GM19099 (cell line): ENCODE results near the gene DEFB124.

Experiments
- POLR2A ChIP-seq: IDR thresholded peaks from 3 replicates; pipeline ENCODE4 v1.6.1; 2011; ENCODE audit warnings: low read depth; ENCODE audit not compliant: insufficient read length; ENCODE audit errors: extremely low read depth

Gene DEFB124

GRCh38 chr20:31494131-31494530, 19.2 kb upstream of the DEFB124 start:
- TF ChIP-seq POLR2A, result no peak

GRCh38 chr20:31490752-31491151, 15.8 kb upstream of the DEFB124 start:
- no peak for TF ChIP-seq POLR2A

GRCh38 chr20:31489152-31489551, 14.2 kb upstream of the DEFB124 start:
- no peak for TF ChIP-seq POLR2A

GRCh38 chr20:31488115-31488514, 13.2 kb upstream of the DEFB124 start:
- no peak for TF ChIP-seq POLR2A

GRCh38 chr20:31485450-31486339, 10.8 kb upstream of the DEFB124 start:
- no peak for TF ChIP-seq POLR2A

GRCh38 chr20:31484001-31484400, 9.1 kb upstream of the DEFB124 start:
- TF ChIP-seq POLR2A, result no peak

GRCh38 chr20:31476643-31477215, 1.8 kb upstream of the DEFB124 start:
- TF ChIP-seq POLR2A, result no peak

GRCh38 chr20:31476294-31476585, 1.3 kb upstream of the DEFB124 start:
- no peak for TF ChIP-seq POLR2A

GRCh38 chr20:31475472-31476293, 756 bp upstream of the DEFB124 start:
- TF ChIP-seq POLR2A, result no peak

GRCh38 chr20:31474097-31474436, 860 bp downstream of the DEFB124 start:
- TF ChIP-seq POLR2A, result no peak

GRCh38 chr20:31473331-31474096, 1.4 kb downstream of the DEFB124 start:
- TF ChIP-seq POLR2A, result no peak

- no peak for TF ChIP-seq POLR2A
Observed at GRCh38 chr20:31472395-31473330, 2.3 kb downstream of the DEFB124 start.

- TF ChIP-seq POLR2A, result no peak
Observed at GRCh38 chr20:31454361-31454760, 20.6 kb downstream of the DEFB124 start.

- no peak for TF ChIP-seq POLR2A
Observed at GRCh38 chr20:31452575-31452974, 22.4 kb downstream of the DEFB124 start.
